Panc1 (cell line): Measurements from ENCODE around the gene GNB1. TPM values are rescaled to one million over a fixed set of nuclear protein-coding genes. Genes with fewer than 3 reads are reported as not detected.
A peak's percentile ranks its signal among the peaks of the same experiment; 100 is the strongest.

Source experiments
- ATAC-seq: fragments of 200-7000 bp; cut with Tn5 transposase; 2 replicates; pipeline ENCODE4 v1.9.1; 2020; ENCODE audit warnings: mild to moderate bottlenecking, moderate library complexity
- BruUV-seq: library from RNA; stranded (reverse); fragments of 400-500 nt; replicated peaks from 2 replicates; lab custom pipeline; 2021; lab: Mats Ljungman, UMichigan
- CTCF ChIA-PET: fragments of 300-600 bp; sonication (Branson Sonifier 250); formaldehyde crosslinking; loops from one replicate; lab custom pipeline; 2022; ENCODE audit warnings: antibody characterized with exemption; lab: Charles Lee
- POLR2A ChIA-PET: fragments of 300-600 bp; sonication (Branson Sonifier 250); formaldehyde crosslinking; loops from one replicate; lab custom pipeline; 2022; ENCODE audit warnings: antibody characterized with exemption; lab: Charles Lee
- DNase-seq: peaks from one replicate; pipeline ENCODE4 v3.0.0-alpha.2; 2010; ENCODE audit warnings: low read depth, low spot score
- H3K27ac ChIP-seq: 2 replicates; pipeline ENCODE4 v1.5.1; 2011; ENCODE audit warnings: mild to moderate bottlenecking, low read length, inconsistent platforms
- H3K27me3 ChIP-seq: fragments of 200-500 bp; sonication (Bioruptor generic); 2 replicates; pipeline ENCODE4 v1.6.0; 2014; ENCODE audit warnings: low read length, inconsistent platforms; ENCODE audit not compliant: control insufficient read depth, insufficient read depth
- H3K36me3 ChIP-seq: fragments of 200-500 bp; sonication (Bioruptor generic); 2 replicates; pipeline ENCODE4 v1.5.1; 2014; ENCODE audit warnings: inconsistent platforms, mild to moderate bottlenecking, low read length, moderate library complexity; ENCODE audit not compliant: control insufficient read depth, insufficient read depth
- H3K4me1 ChIP-seq: 2 replicates; pipeline ENCODE4 v1.5.1; 2011; ENCODE audit warnings: inconsistent platforms, mild to moderate bottlenecking, low read length, moderate library complexity; ENCODE audit not compliant: control insufficient read depth, insufficient read depth
- H3K4me3 ChIP-seq, 2 experiments: 2 replicates each; pipeline ENCODE4 v1.5.1; 2011 to 2012; ENCODE audit warnings: low read depth in 2 of 2, low read length in 2 of 2, mild to moderate bottlenecking in 2 of 2, inconsistent platforms in 1 of 2, moderate library complexity in 1 of 2
- H3K9me3 ChIP-seq: fragments of 200-500 bp; sonication (Bioruptor generic); 2 replicates; pipeline ENCODE4 v1.5.1; 2014; ENCODE audit warnings: low read depth, mild to moderate bottlenecking, inconsistent platforms, low read length, moderate library complexity; ENCODE audit not compliant: control insufficient read depth, insufficient read depth
- POLR2AphosphoS5 ChIP-seq: IDR thresholded peaks from 2 replicates; pipeline ENCODE4 v1.6.1; 2012; ENCODE audit warnings: mild to moderate bottlenecking, low read depth, low read length, moderate library complexity
- REST ChIP-seq, 2 experiments: IDR thresholded peaks; 2 replicates each; pipeline ENCODE4 v1.6.1; 2011 to 2012; ENCODE audit warnings: low read depth in 2 of 2, control low read depth in 1 of 2, low read length in 1 of 2, mild to moderate bottlenecking in 1 of 2, moderate library complexity in 1 of 2; ENCODE audit not compliant: insufficient read depth in 1 of 2
- SIN3A ChIP-seq: IDR thresholded peaks from 2 replicates; pipeline ENCODE4 v1.6.1; 2012; ENCODE audit warnings: low read depth, mild to moderate bottlenecking, low read length, moderate library complexity, borderline replicate concordance; ENCODE audit not compliant: insufficient read depth
- TCF7L2 ChIP-seq: IDR thresholded peaks from 2 replicates; pipeline ENCODE4 v1.6.1; 2011; ENCODE audit warnings: mild to moderate bottlenecking, low read depth, low read length, inconsistent platforms
- in situ Hi-C: cut with HindIII; loops from 2 replicates; pipeline ENCODE4 v1.10.0; 2016; ENCODE audit warnings: low sequenced_read_pairs, low pct_unique_long_range_greater_than_20kb
- intact Hi-C: fragments of 100-400 bp; cut with micrococcal nuclease; formaldehyde crosslinking; loops from one replicate; pipeline ENCODE4 v1.10.0; 2022; ENCODE audit not compliant: unreplicated experiment
- total RNA-seq: library from RNA; stranded (reverse); gene quantifications from one replicate; pipeline ENCODE4 v1.2.1, GENCODE V29; 2021; ENCODE audit not compliant: unreplicated experiment
- TF ChIP-seq, protein P1 (sequence below): fragments of 450-650 bp; IDR thresholded peaks from 2 replicates; pipeline ENCODE4 v1.5.1; 2017; ENCODE audit warnings: mild to moderate bottlenecking

Gene GNB1
- total RNA-seq, 1 experiment from 2014 or later, result 499 TPM

DNA sequence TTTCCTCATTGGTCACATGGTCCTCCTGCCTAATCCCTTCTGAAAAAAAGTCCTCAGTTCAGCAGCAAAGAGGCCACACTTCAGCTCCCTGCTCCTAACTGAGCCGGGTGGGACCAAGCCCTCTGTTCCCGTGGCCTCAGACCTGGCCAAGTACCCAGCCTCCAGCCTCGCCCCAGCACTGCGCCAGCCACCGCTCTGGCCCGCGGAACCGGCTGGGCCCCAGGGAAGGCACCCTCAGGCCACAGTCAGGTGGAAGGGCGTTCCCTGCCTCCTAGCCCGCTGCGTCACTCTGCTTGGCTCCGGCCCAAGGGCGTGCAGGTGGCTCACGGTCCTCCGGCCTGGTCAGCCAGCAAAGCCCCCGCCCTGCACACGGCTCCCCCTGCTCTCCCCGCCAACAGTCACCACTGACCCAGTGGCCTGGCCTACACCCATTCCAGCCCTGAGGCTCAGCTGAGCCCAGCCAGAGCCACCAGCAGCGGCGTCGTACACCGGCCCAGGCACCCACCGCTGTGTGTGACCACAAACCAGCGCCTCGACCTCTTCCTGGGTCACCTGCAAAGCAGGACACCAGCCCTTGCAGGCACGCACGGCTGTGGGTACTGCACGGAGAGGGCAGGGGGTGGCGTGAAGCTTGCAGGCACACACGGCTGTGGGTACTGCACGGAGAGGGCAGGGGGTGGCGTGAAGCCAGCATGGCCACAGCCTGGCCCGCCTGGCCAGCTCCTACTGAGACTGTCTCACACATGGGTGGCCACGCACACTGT, 132.0 kb downstream of the GNB1 start:
- H3K9me3 ChIP-seq, result no peaks in the 10 kb centered on the region
- no peaks in the 10 kb centered on the region for H3K4me1 ChIP-seq
- ATAC-seq, result peak; percentile 58
- peaks cover 4% of the 10 kb centered on the region; the same call in 1 of the 2 replicates for H3K36me3 ChIP-seq
- POLR2A ChIA-PET, result no interaction called here
- intact Hi-C loops (no loop called here), in situ Hi-C loops (no loop called here)
- H3K4me3 ChIP-seq, result no peak overlapping the region
- no peak for DNase-seq
- BruUV-seq, result no TSS peak
- H3K27me3 ChIP-seq, result no peaks in the 10 kb centered on the region
- peak overlapping the region; percentile 61 for H3K27ac ChIP-seq
- CTCF ChIA-PET, result no interaction called here
- TF ChIP-seq POLR2AphosphoS5 (no peak), REST (IDR thresholded peaks at IDR 0.05; ENCODE audit: insufficient read depth in 1 of 2, low read depth in 2 of 2, low read length in 1 of 2) (no peak), TCF7L2 (no peak), SIN3A (no peak)
- TF ChIP-seq, protein P1, sequence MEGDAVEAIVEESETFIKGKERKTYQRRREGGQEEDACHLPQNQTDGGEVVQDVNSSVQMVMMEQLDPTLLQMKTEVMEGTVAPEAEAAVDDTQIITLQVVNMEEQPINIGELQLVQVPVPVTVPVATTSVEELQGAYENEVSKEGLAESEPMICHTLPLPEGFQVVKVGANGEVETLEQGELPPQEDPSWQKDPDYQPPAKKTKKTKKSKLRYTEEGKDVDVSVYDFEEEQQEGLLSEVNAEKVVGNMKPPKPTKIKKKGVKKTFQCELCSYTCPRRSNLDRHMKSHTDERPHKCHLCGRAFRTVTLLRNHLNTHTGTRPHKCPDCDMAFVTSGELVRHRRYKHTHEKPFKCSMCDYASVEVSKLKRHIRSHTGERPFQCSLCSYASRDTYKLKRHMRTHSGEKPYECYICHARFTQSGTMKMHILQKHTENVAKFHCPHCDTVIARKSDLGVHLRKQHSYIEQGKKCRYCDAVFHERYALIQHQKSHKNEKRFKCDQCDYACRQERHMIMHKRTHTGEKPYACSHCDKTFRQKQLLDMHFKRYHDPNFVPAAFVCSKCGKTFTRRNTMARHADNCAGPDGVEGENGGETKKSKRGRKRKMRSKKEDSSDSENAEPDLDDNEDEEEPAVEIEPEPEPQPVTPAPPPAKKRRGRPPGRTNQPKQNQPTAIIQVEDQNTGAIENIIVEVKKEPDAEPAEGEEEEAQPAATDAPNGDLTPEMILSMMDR, result no peak

GRCh38 chr1:1758059-1758621, 132.7 kb downstream of the GNB1 start:
- ChIA-PET POLR2A (interaction anchor here (0.6 kb wide), 1 partner anchor 139 kb away, joined by 10 read pairs; no protein-coding TSS in a partner anchor), CTCF (no interaction called here)
- no peak for ATAC-seq
- no peak overlapping the region; the same call in 1 of the 2 replicates for H3K27ac ChIP-seq
- no peaks in the 10 kb centered on the region for H3K4me1 ChIP-seq
- peaks cover 4% of the 10 kb centered on the region; the same call in 1 of the 2 replicates for H3K36me3 ChIP-seq
- no peak overlapping the region for H3K4me3 ChIP-seq
- intact Hi-C loops (no loop called here), in situ Hi-C loops (no loop called here)
- TSS peak; percentile 50 for BruUV-seq
- H3K9me3 ChIP-seq, result no peaks in the 10 kb centered on the region
- TF ChIP-seq, protein P1, result no peak
- TF ChIP-seq TCF7L2, result no peak
- no peak for TF ChIP-seq SIN3A
- no peak for TF ChIP-seq POLR2AphosphoS5
- TF ChIP-seq REST (IDR thresholded peaks at IDR 0.05; ENCODE audit: insufficient read depth in 1 of 2, low read depth in 2 of 2, low read length in 1 of 2), result no peak
- DNase-seq, result no peak
- H3K27me3 ChIP-seq, result no peaks in the 10 kb centered on the region
